ENCODE data around the gene ZNF836. TPM values are rescaled to one million over a fixed set of nuclear protein-coding genes. Genes with fewer than 3 reads are reported as not detected.
A peak's percentile ranks its signal among the peaks of the same experiment; 100 is the strongest.

ZNF836 gene
- polyA plus RNA-seq, 1 donor from 2014 or later = 24.5 TPM

- Histone ChIP-seq H3K27me3 (ENCODE audit: insufficient read depth, low read depth, low read length) (no peaks in the 10 kb centered on the region), H3K9ac (ENCODE audit: low read length) (peak overlapping the region; percentile 97), H4K20me1 (ENCODE audit: insufficient read depth) (no peaks in the 10 kb centered on the region), H3K27ac (ENCODE audit: low read length) (no peak overlapping the region), H3K79me2 (replicated peaks; ENCODE audit: insufficient read depth, low read length) (peaks cover 70% of the 10 kb centered on the region), H2AFZ (ENCODE audit: low read depth, low read length) (no peak overlapping the region), H3K4me2 (ENCODE audit: low read length) (peak overlapping the region; percentile 68), H3K9me2 (ENCODE audit: insufficient read depth, low read length) (no peaks in the 10 kb centered on the region), H3F3A (ENCODE audit: insufficient read depth, low read length, poor library complexity, severe bottlenecking) (no peaks in the 10 kb centered on the region), H3K36me3 (ENCODE audit: insufficient read depth, low read length) (peaks cover 17% of the 10 kb centered on the region), H3K9me3 (ENCODE audit: low read length) (no peaks in the 10 kb centered on the region), H3K4me3 (ENCODE audit: low read length) (peak overlapping the region; percentile 88)
- TF ChIP-seq TAF1 (IDR thresholded peaks at IDR 0.05; ENCODE audit: low read depth) (no peak), RAD21 (conservative IDR thresholded peaks at IDR 0.05) (no peak)
Observed at GRCh38 chr19:52191951-52192350, 20.5 kb upstream of the ZNF836 start.

- TF ChIP-seq REST (IDR thresholded peaks at IDR 0.05; ENCODE audit: borderline replicate concordance) = no peak
- no peak for TF ChIP-seq MXI1 (conservative IDR thresholded peaks at IDR 0.05; ENCODE audit: poor library complexity, severe bottlenecking)
- TF ChIP-seq CTCF (IDR thresholded peaks at IDR 0.05; ENCODE audit: poor library complexity, severe bottlenecking) = no peak
- no peak for TF ChIP-seq EZH2 (IDR thresholded peaks at IDR 0.05; ENCODE audit: borderline replicate concordance, insufficient read depth, low read length, poor library complexity, severe bottlenecking)
- no peak for TF ChIP-seq EP300 (conservative IDR thresholded peaks at IDR 0.05; ENCODE audit: poor library complexity, severe bottlenecking)
- no peak for TF ChIP-seq TAF1 (IDR thresholded peaks at IDR 0.05; ENCODE audit: low read depth)
- no peaks in the 10 kb centered on the region for H3K9me3 ChIP-seq (ENCODE audit: low read length)
- no peak overlapping the region for H3K27ac ChIP-seq (ENCODE audit: low read length)
Observed at GRCh38 chr19:52191389-52191788, 20.0 kb upstream of the ZNF836 start.

More at GRCh38 chr19:52191389-52191788, 20.0 kb upstream of the ZNF836 start:
- peaks cover 17% of the 10 kb centered on the region for H3K36me3 ChIP-seq (ENCODE audit: insufficient read depth, low read length)
- H3F3A ChIP-seq (ENCODE audit: insufficient read depth, low read length, poor library complexity, severe bottlenecking) = no peaks in the 10 kb centered on the region
- H2AFZ ChIP-seq (ENCODE audit: low read depth, low read length) = no peak overlapping the region
- H4K20me1 ChIP-seq (ENCODE audit: insufficient read depth) = no peaks in the 10 kb centered on the region
- H3K4me3 ChIP-seq (ENCODE audit: low read length) = peak overlapping the region; percentile 88
- no peaks in the 10 kb centered on the region for H3K9me2 ChIP-seq (ENCODE audit: insufficient read depth, low read length)
- H3K27me3 ChIP-seq (ENCODE audit: insufficient read depth, low read depth, low read length) = no peaks in the 10 kb centered on the region
- peaks cover 65% of the 10 kb centered on the region for H3K79me2 ChIP-seq (replicated peaks; ENCODE audit: insufficient read depth, low read length)
- peak overlapping the region; percentile 97 for H3K9ac ChIP-seq (ENCODE audit: low read length)
- peak overlapping the region; percentile 68 for H3K4me2 ChIP-seq (ENCODE audit: low read length)
